GM12878 (cell line): ENCODE data around the gene SLC29A2. TPM values are rescaled to one million over a fixed set of nuclear protein-coding genes. Genes with fewer than 3 reads are reported as not detected.

ENCODE experiments used
- CHD4 ChIP-seq: fragments of 200-600 bp; sonication (generic); IDR thresholded peaks from 2 replicates; pipeline ENCODE4 v1.6.1; 2016; ENCODE audit warnings: mild to moderate bottlenecking
- ESRRA ChIP-seq: IDR thresholded peaks from 2 replicates; pipeline ENCODE4 v1.6.1; 2012; ENCODE audit warnings: mild to moderate bottlenecking, low read length, improper control_type of control experiment
- FOS ChIP-seq: IDR thresholded peaks from 3 replicates; pipeline ENCODE4 v1.6.1; 2011; ENCODE audit warnings: borderline replicate concordance; ENCODE audit not compliant: insufficient read length; ENCODE audit errors: extremely low read depth
- JUNB ChIP-seq: IDR thresholded peaks from 2 replicates; pipeline ENCODE4 v1.6.1; 2016; ENCODE audit warnings: antibody characterized with exemption, mild to moderate bottlenecking
- KLF5 ChIP-seq: fragments of 450-650 bp; IDR thresholded peaks from 2 replicates; pipeline ENCODE4 v1.6.1; 2014; ENCODE audit warnings: mild to moderate bottlenecking; ENCODE audit not compliant: partially characterized antibody
- LARP7 ChIP-seq: fragments of 450-650 bp; IDR thresholded peaks from 2 replicates; pipeline ENCODE4 v1.6.1; 2017; ENCODE audit warnings: mild to moderate bottlenecking
- MXI1 ChIP-seq: fragments of 150-350 bp; IDR thresholded peaks from 2 replicates; pipeline ENCODE4 v1.6.1; 2011; ENCODE audit warnings: low read depth, mild to moderate bottlenecking, inconsistent platforms, low read length, improper control_type of control experiment
- NFYA ChIP-seq: IDR thresholded peaks from 2 replicates; pipeline ENCODE4 v1.6.1; 2011; ENCODE audit warnings: low read depth, mild to moderate bottlenecking, low read length, improper control_type of control experiment, borderline replicate concordance
- PAX8 ChIP-seq: fragments of 450-650 bp; IDR thresholded peaks from 2 replicates; pipeline ENCODE4 v1.6.1; 2017; ENCODE audit warnings: mild to moderate bottlenecking, moderate library complexity
- POLR2AphosphoS2 ChIP-seq: IDR thresholded peaks from 2 replicates; pipeline ENCODE4 v1.6.1; 2011; ENCODE audit warnings: low read depth, mild to moderate bottlenecking, low read length, improper control_type of control experiment, moderate library complexity
- POLR2AphosphoS5 ChIP-seq: IDR thresholded peaks from 2 replicates; pipeline ENCODE4 v1.6.1; 2011; ENCODE audit warnings: mild to moderate bottlenecking, low read length, inconsistent platforms
- SMAD1 ChIP-seq: fragments of 450-650 bp; IDR thresholded peaks from 2 replicates; pipeline ENCODE4 v1.6.1; 2018; ENCODE audit warnings: mild to moderate bottlenecking, low read depth; ENCODE audit not compliant: partially characterized antibody
- SRF ChIP-seq, 2 experiments: IDR thresholded peaks; 2 replicates each; pipeline ENCODE4 v1.6.1; 2011; ENCODE audit warnings: low read depth in 2 of 2, low read length in 2 of 2, mild to moderate bottlenecking in 1 of 2, moderate library complexity in 1 of 2
- ZBED1 ChIP-seq: IDR thresholded peaks from 2 replicates; pipeline ENCODE4 v1.6.1; 2016; ENCODE audit warnings: borderline replicate concordance
- ZNF207 ChIP-seq: fragments of 450-650 bp; IDR thresholded peaks from 2 replicates; pipeline ENCODE4 v1.6.1; 2014; ENCODE audit warnings: antibody characterized with exemption, mild to moderate bottlenecking, borderline replicate concordance
- polyA plus RNA-seq, 11 experiments: library from polyadenylated mRNA; depleted of rRNA in 4 of 11; unstranded in 6 of 11; stranded (reverse) in 5 of 11; fragments of >200 nt; fragmentation: Nextera tagmentation in 4 of 11; fragmentation: Illumina TruSeq in 1 of 11; extraction: Ambion mirVana in 4 of 11; extraction: Trizol in 1 of 11; gene quantifications; 1 replicate in 1 of 11; 2 replicates in 10 of 11; pipeline versions ENCODE4 v1.2.1 to v1.2.3, GENCODE V29; 2011 to 2016; ENCODE audit warnings: inconsistent platforms in 2 of 11, missing spikeins in 2 of 11, low read depth in 1 of 11
- total RNA-seq, 4 experiments: library from RNA; depleted of rRNA in 3 of 4; stranded (reverse); fragments of >200 nt in 3 of 4; fragmentation: Illumina TruSeq in 1 of 4; extraction: Trizol in 1 of 4; gene quantifications; 2 replicates each; pipeline versions ENCODE4 v1.2.1 to v1.2.3, GENCODE V29; 2013 to 2021
- TF ChIP-seq, protein P1 (sequence below): fragments of 450-650 bp; IDR thresholded peaks from 2 replicates; pipeline ENCODE4 v1.6.1; 2018; ENCODE audit warnings: mild to moderate bottlenecking, low read depth, moderate library complexity; ENCODE audit not compliant: partially characterized antibody
- TF ChIP-seq, protein P2 (sequence below): fragments of 450-650 bp; formaldehyde crosslinking; IDR thresholded peaks from 2 replicates; pipeline ENCODE4 v1.4.0; 2022; ENCODE audit warnings: mild to moderate bottlenecking, moderate library complexity
- TF ChIP-seq, protein P3 (sequence below): fragments of 450-650 bp; formaldehyde crosslinking; IDR thresholded peaks from 2 replicates; pipeline ENCODE4 v1.4.0; 2020; ENCODE audit warnings: mild to moderate bottlenecking, moderate library complexity
- TF ChIP-seq, protein P4 (sequence below): IDR thresholded peaks from 2 replicates; pipeline ENCODE4 v1.6.1; 2011; ENCODE audit warnings: borderline replicate concordance, low read depth, mild to moderate bottlenecking, moderate library complexity, low read length; ENCODE audit not compliant: insufficient read depth, poor library complexity, severe bottlenecking

SLC29A2 gene
- total and polyA plus RNA-seq, 10 of the 15 experiments (the other 5 are each of a cell fraction or from before 2014, with no cell fraction given): 0.27 to 7.5 (median 2.2) TPM

DNA sequence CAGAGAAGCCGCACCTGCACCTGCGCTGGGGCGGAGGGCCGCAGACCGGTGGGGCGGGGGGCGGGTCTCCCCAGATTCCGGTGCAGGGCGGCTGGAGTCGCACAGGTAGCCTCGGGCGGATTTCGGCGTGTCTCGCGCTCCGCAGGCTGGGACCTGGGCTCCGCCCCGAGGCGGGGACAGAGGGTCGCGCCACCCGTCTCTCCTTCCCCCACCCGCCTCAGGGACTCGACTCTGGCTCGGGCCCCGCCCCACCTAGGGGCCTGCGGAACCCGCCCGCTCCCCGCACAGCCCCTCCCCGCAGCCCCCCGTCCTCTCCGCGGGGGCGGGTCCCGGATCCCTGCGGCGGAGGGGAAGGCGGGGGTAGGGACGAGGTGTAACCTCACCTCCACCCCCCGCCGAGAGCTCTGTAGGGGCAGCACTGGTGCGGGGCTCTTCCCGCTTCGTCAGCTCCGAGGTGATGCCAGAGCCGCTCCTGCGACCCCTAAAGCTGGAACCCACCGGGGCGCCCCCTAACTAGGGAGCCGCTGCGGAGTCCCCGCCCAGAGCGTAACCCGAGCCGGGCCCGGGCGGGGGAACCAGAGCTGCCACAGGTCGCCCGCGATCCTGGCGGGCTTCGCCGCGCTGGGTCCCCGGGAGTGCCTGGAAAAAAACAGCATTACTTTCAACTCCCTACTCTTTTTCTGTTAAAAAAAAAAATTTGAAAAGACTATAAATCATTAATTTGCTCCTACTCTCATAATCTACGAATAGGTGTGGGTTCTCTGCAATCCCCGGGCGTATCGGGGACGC is at the start of gene SLC29A2 (continued):
- TF ChIP-seq, protein P1, sequence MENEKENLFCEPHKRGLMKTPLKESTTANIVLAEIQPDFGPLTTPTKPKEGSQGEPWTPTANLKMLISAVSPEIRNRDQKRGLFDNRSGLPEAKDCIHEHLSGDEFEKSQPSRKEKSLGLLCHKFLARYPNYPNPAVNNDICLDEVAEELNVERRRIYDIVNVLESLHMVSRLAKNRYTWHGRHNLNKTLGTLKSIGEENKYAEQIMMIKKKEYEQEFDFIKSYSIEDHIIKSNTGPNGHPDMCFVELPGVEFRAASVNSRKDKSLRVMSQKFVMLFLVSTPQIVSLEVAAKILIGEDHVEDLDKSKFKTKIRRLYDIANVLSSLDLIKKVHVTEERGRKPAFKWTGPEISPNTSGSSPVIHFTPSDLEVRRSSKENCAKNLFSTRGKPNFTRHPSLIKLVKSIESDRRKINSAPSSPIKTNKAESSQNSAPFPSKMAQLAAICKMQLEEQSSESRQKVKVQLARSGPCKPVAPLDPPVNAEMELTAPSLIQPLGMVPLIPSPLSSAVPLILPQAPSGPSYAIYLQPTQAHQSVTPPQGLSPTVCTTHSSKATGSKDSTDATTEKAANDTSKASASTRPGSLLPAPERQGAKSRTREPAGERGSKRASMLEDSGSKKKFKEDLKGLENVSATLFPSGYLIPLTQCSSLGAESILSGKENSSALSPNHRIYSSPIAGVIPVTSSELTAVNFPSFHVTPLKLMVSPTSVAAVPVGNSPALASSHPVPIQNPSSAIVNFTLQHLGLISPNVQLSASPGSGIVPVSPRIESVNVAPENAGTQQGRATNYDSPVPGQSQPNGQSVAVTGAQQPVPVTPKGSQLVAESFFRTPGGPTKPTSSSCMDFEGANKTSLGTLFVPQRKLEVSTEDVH: no peak
- TF ChIP-seq JUNB (no peak), MXI1 (peak; percentile 43; the same call in 1 of the 2 replicates), KLF5 (no peak), POLR2AphosphoS2 (no peak), POLR2AphosphoS5 (no peak), CHD4 (no peak), PAX8 (no peak), ZBED1 (no peak), ZNF207 (no peak), NFYA (no peak), SRF (IDR thresholded peaks at IDR 0.05; ENCODE audit: low read depth in 2 of 2, low read length in 2 of 2) (no peak), FOS (no peak), SMAD1 (no peak), ESRRA (no peak), LARP7 (peak; percentile 28; the same call in 1 of the 2 replicates)
- TF ChIP-seq, protein P2, sequence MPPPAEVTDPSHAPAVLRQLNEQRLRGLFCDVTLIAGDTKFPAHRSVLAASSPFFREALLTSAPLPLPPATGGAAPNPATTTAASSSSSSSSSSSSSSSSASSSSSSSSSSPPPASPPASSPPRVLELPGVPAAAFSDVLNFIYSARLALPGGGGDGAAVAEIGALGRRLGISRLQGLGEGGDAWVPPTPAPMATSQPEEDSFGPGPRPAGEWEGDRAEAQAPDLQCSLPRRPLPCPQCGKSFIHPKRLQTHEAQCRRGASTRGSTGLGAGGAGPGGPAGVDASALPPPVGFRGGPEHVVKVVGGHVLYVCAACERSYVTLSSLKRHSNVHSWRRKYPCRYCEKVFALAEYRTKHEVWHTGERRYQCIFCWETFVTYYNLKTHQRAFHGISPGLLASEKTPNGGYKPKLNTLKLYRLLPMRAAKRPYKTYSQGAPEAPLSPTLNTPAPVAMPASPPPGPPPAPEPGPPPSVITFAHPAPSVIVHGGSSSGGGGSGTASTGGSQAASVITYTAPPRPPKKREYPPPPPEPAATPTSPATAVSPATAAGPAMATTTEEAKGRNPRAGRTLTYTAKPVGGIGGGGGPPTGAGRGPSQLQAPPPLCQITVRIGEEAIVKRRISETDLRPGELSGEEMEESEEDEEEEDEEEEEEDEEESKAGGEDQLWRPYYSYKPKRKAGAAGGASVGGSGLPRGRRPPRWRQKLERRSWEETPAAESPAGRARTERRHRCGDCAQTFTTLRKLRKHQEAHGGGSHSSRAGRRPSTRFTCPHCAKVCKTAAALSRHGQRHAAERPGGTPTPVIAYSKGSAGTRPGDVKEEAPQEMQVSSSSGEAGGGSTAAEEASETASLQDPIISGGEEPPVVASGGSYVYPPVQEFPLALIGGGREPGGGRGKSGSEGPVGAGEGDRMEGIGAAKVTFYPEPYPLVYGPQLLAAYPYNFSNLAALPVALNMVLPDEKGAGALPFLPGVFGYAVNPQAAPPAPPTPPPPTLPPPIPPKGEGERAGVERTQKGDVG (CRISPR knock-in tag): no peak
- TF ChIP-seq, protein P3, sequence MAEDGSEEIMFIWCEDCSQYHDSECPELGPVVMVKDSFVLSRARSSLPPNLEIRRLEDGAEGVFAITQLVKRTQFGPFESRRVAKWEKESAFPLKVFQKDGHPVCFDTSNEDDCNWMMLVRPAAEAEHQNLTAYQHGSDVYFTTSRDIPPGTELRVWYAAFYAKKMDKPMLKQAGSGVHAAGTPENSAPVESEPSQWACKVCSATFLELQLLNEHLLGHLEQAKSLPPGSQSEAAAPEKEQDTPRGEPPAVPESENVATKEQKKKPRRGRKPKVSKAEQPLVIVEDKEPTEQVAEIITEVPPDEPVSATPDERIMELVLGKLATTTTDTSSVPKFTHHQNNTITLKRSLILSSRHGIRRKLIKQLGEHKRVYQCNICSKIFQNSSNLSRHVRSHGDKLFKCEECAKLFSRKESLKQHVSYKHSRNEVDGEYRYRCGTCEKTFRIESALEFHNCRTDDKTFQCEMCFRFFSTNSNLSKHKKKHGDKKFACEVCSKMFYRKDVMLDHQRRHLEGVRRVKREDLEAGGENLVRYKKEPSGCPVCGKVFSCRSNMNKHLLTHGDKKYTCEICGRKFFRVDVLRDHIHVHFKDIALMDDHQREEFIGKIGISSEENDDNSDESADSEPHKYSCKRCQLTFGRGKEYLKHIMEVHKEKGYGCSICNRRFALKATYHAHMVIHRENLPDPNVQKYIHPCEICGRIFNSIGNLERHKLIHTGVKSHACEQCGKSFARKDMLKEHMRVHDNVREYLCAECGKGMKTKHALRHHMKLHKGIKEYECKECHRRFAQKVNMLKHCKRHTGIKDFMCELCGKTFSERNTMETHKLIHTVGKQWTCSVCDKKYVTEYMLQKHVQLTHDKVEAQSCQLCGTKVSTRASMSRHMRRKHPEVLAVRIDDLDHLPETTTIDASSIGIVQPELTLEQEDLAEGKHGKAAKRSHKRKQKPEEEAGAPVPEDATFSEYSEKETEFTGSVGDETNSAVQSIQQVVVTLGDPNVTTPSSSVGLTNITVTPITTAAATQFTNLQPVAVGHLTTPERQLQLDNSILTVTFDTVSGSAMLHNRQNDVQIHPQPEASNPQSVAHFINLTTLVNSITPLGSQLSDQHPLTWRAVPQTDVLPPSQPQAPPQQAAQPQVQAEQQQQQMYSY: no peak
- TF ChIP-seq, protein P4, sequence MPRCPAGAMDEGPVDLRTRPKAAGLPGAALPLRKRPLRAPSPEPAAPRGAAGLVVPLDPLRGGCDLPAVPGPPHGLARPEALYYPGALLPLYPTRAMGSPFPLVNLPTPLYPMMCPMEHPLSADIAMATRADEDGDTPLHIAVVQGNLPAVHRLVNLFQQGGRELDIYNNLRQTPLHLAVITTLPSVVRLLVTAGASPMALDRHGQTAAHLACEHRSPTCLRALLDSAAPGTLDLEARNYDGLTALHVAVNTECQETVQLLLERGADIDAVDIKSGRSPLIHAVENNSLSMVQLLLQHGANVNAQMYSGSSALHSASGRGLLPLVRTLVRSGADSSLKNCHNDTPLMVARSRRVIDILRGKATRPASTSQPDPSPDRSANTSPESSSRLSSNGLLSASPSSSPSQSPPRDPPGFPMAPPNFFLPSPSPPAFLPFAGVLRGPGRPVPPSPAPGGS: no peak
